GM13976 (cell line): ENCODE data around the gene AMZ2.
"Not testable (repeated sequence)": the region's sequence is repeated elsewhere in the genome, so short reads cannot be mapped to it uniquely, and the experiment has no call there.

Source experiments
- DNase-seq: peaks from one replicate; pipeline ENCODE4 v3.0.0; 2012; ENCODE audit warnings: low spot score
- CTCF ChIP-seq: IDR thresholded peaks from 2 replicates; pipeline ENCODE4 v1.5.1; 2012; ENCODE audit warnings: borderline replicate concordance, mild to moderate bottlenecking; ENCODE audit not compliant: insufficient read depth; ENCODE audit errors: extremely low read depth, missing control alignments, control extremely low read depth
- in situ Hi-C: fragments of 300-500 bp; cut with MboI; formaldehyde crosslinking; loops from one replicate; pipeline ENCODE4 v1.12.0; 2022; ENCODE audit warnings: low sequenced_read_pairs, mixed read lengths, inconsistent platforms; ENCODE audit not compliant: unreplicated experiment

Gene AMZ2

GRCh38 chr17:68248891-68249290 is 1.0 kb downstream of the AMZ2 start:
- no peak for DNase-seq
- TF ChIP-seq CTCF: no peak
- in situ Hi-C loops: no loop called here

GRCh38 chr17:68249354-68249765 is 1.5 kb downstream of the AMZ2 start:
- no peak for DNase-seq
- in situ Hi-C loops: no loop called here
- TF ChIP-seq CTCF: no peak

- in situ Hi-C loops, DNase-seq: not testable (repeated sequence)
Observed at GRCh38 chr17:68253426-68253825, 5.6 kb downstream of the AMZ2 start.

GRCh38 chr17:68255151-68255550 is 7.3 kb downstream of the AMZ2 start:
- TF ChIP-seq CTCF: no peak
- in situ Hi-C loops: no loop called here

GRCh38 chr17:68255731-68256538 is 8.1 kb downstream of the AMZ2 start:
- DNase-seq: no peak
- TF ChIP-seq CTCF: no peak
- in situ Hi-C loops: no loop called here

More at GRCh38 chr17:68255151-68255550, 7.3 kb downstream of the AMZ2 start:
- DNase-seq: no peak

GRCh38 chr17:68256701-68257100 is 8.9 kb downstream of the AMZ2 start:
- DNase-seq, in situ Hi-C loops: not testable (repeated sequence)

GRCh38 chr17:68257934-68258333 is 10.1 kb downstream of the AMZ2 start:
- TF ChIP-seq CTCF: no peak
- DNase-seq: no peak
- in situ Hi-C loops: no loop called here
